ENCODE results near the gene TBX10.

GRCh38 chr11:67607507-67607906 is 32.1 kb downstream of the TBX10 start:
- no peak for TF ChIP-seq POLR2A (IDR thresholded peaks at IDR 0.05; ENCODE audit: low read depth, low read length)
- no peak for TF ChIP-seq POLR2AphosphoS5 (IDR thresholded peaks at IDR 0.05; ENCODE audit: low read depth, low read length)
- TF ChIP-seq TAF1 (IDR thresholded peaks at IDR 0.05; ENCODE audit: borderline replicate concordance, low read depth, low read length) = no peak
